NB4 (cell line): ENCODE measurements around the gene TIPARP.

Source experiments
- CTCF ChIP-seq: IDR thresholded peaks from one replicate; pipeline ENCODE4 v1.5.1; 2012; ENCODE audit warnings: low read depth, low read length
- POLR2A ChIP-seq: IDR thresholded peaks from 2 replicates; pipeline ENCODE4 v1.6.1; 2011; ENCODE audit warnings: mild to moderate bottlenecking; ENCODE audit not compliant: insufficient read length; ENCODE audit errors: extremely low read depth

GRCh38 chr3:156668073-156668763, 6.2 kb upstream of the TIPARP start:
- TF ChIP-seq POLR2A (no peak), CTCF (no peak)
